Measurements from ENCODE around the gene RANBP9.

RANBP9 gene

DNA sequence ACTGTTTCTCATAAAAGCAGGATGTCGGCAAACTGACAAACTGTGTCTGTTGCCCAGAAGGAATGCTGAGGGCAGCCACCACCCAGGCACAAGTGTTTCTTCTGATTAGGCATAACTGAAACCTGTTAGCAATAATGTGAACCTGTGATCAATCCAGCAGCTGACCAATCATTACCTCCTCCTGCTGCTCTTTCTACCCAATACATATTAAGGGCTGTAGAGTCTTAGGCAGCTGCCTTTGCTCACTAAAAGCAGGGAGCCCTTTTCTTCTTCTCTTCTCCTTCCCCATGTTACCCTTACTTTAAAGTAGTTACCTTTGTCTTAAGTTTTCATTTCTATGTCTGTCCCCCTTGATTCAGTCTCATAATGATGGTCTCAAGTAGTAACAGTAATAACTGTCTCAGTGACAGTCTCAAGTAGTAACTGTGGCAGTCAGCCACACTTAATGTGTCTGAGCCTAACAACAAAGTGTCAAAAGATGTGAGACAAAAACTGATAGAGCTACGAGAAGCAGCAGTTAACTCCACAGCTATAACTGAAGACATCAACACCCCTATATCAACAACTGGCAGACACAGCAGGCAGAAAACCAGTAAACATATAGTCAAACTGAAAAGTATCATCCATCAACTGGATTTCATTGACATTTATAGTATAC, 37.0 kb downstream of the RANBP9 start:
- no peaks in the 10 kb centered on the region for H3K27me3 ChIP-seq (ENCODE audit: control insufficient read depth, insufficient read depth, low read length)
- no peaks in the 10 kb centered on the region for H3K36me3 ChIP-seq (ENCODE audit: control insufficient read depth, insufficient read depth, low read length)
- H3K4me3 ChIP-seq (ENCODE audit: low read depth, low read length), result no peak overlapping the region
- H3K4me1 ChIP-seq (ENCODE audit: control insufficient read depth, insufficient read depth, low read length), result peaks cover 5% of the 10 kb centered on the region
- H3K9me3 ChIP-seq (ENCODE audit: control insufficient read depth, insufficient read depth, low read length), result no peaks in the 10 kb centered on the region
- no peak overlapping the region for H3K9ac ChIP-seq (ENCODE audit: low read depth, low read length)

DNA sequence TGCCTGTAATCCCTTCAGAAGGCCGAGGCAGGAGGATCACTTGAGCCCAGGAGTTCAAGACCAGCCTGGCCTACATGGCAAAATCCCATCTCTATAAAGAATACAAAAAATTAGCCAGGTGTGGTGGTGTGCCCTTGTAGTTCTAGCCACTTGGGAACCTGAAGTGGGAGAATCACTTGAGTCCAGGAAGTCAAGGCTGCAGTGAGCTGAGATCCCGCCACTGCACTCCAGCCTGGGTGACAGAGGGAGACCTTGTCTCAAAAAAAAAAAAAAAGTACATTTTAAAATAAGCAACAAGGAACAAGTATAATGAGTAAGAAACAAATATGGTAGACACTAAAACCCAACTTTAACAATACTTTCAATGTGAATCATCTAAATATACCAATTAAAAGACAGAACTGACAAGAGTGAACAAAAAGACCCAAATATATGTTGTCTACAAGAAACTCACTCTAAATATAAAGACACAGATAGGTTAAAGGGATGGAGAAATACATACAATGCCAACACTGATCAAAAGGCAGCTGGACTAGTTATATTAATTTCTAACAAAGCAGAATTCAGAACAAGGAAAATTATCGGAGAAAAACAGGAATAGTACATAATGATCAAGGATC, 37.7 kb downstream of the RANBP9 start:
- H3K36me3 ChIP-seq (ENCODE audit: control insufficient read depth, insufficient read depth, low read length), result no peaks in the 10 kb centered on the region
- no peak overlapping the region for H3K4me3 ChIP-seq (ENCODE audit: low read depth, low read length)
- no peak overlapping the region for H3K9ac ChIP-seq (ENCODE audit: low read depth, low read length)
- H3K9me3 ChIP-seq (ENCODE audit: control insufficient read depth, insufficient read depth, low read length), result no peaks in the 10 kb centered on the region
- H3K27me3 ChIP-seq (ENCODE audit: control insufficient read depth, insufficient read depth, low read length), result no peaks in the 10 kb centered on the region
- peaks cover 5% of the 10 kb centered on the region for H3K4me1 ChIP-seq (ENCODE audit: control insufficient read depth, insufficient read depth, low read length)

DNA sequence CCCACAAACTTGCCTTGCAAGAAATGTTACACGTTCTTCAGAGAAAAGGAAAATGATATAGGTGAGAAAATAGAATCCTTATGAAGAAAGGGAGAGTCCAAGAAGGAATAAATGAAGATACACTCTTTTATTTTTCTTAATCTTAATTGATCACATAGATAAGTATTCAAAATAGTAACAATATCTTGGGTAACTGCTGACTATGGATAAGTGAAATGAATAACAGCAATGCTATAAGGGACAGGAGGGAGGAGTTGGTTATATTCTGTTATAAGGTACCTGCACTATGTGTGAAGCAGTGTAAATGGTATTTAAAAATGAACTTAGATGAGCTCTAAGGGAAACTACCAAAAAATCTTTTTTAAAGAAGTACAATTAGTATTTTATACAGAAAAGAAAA, 38.3 kb downstream of the RANBP9 start:
- Histone ChIP-seq H3K4me1 (ENCODE audit: control insufficient read depth, insufficient read depth, low read length) (peaks cover 4% of the 10 kb centered on the region), H3K27me3 (ENCODE audit: control insufficient read depth, insufficient read depth, low read length) (no peaks in the 10 kb centered on the region), H3K4me3 (ENCODE audit: low read depth, low read length) (no peak overlapping the region), H3K9me3 (ENCODE audit: control insufficient read depth, insufficient read depth, low read length) (no peaks in the 10 kb centered on the region), H3K36me3 (ENCODE audit: control insufficient read depth, insufficient read depth, low read length) (no peaks in the 10 kb centered on the region), H3K9ac (ENCODE audit: low read depth, low read length) (no peak overlapping the region)

DNA sequence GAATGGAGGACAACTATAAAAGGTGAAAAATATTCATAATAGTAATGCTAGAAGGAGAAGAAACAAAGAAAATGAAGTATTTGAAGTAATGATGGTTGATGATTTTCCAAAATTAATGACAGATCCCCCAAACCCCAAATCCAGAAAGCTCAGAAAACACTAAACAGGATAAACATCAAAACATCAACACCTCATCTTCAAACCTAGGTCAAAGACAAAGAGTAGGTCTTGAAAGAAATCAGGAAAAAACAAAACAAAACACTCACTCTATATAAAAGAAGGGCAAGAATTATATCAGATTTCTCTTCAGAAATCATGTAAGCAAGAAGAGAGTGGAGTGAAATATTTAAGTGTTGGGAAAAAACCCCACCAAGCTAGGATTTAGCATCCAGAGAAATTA, 38.7 kb downstream of the RANBP9 start:
- no peak overlapping the region for H3K9ac ChIP-seq (ENCODE audit: low read depth, low read length)
- H3K27me3 ChIP-seq (ENCODE audit: control insufficient read depth, insufficient read depth, low read length), result no peaks in the 10 kb centered on the region
- H3K4me1 ChIP-seq (ENCODE audit: control insufficient read depth, insufficient read depth, low read length), result peaks cover 2% of the 10 kb centered on the region
- H3K9me3 ChIP-seq (ENCODE audit: control insufficient read depth, insufficient read depth, low read length), result no peaks in the 10 kb centered on the region
- no peak overlapping the region for H3K4me3 ChIP-seq (ENCODE audit: low read depth, low read length)
- no peaks in the 10 kb centered on the region for H3K36me3 ChIP-seq (ENCODE audit: control insufficient read depth, insufficient read depth, low read length)

DNA sequence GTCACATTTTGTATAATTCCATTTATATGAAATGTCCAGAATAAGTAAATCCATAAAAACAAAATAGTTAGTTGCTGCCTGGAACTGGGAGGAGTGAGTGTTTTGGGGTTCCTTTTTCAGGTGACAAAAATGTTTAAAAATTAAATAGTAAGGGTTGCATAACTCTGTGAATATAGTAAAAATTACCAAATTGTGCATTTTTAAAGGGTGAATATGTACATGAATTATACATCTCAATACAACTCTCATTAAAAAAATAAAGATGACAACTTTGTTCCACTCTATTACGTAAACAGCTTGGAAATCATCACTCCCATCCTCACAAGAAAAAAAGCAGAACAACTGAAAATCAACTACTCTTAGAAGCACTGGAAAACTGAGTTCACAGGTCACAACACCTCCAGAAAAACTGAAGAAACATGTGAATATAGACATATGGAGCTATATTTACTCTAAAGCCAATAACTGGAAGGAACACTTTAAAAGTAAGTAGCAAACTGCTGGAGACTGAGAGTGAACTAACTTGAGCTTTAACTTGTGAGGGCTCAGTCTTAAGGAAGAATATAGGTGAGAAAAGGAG, 40.0 kb downstream of the RANBP9 start:
- peaks cover 2% of the 10 kb centered on the region for H3K4me1 ChIP-seq (ENCODE audit: control insufficient read depth, insufficient read depth, low read length)
- no peaks in the 10 kb centered on the region for H3K27me3 ChIP-seq (ENCODE audit: control insufficient read depth, insufficient read depth, low read length)
- H3K4me3 ChIP-seq (ENCODE audit: low read depth, low read length), result no peak overlapping the region
- H3K9me3 ChIP-seq (ENCODE audit: control insufficient read depth, insufficient read depth, low read length), result no peaks in the 10 kb centered on the region
- no peaks in the 10 kb centered on the region for H3K36me3 ChIP-seq (ENCODE audit: control insufficient read depth, insufficient read depth, low read length)
- no peak overlapping the region for H3K9ac ChIP-seq (ENCODE audit: low read depth, low read length)

DNA sequence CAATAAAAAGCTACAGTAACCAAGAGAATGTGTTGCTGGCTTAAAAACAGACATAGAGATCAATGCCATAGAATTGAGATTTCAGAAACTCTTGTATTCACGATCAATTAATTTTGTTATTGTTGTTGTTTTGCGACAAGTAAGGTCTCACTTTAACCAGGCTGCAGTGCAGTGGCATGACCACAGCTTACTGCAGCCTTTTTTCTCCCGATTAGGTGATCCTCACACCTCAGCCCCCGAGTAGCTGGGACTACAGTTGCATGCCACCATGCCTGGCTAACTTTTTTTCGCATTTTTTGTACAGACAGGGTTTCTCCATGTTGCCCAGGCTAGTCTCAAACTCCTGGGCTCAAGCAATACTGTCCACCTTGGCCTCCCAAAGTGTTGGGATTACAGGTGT, 42.2 kb downstream of the RANBP9 start:
- no peaks in the 10 kb centered on the region for H3K27me3 ChIP-seq (ENCODE audit: control insufficient read depth, insufficient read depth, low read length)
- no peak overlapping the region for H3K9ac ChIP-seq (ENCODE audit: low read depth, low read length)
- H3K36me3 ChIP-seq (ENCODE audit: control insufficient read depth, insufficient read depth, low read length), result no peaks in the 10 kb centered on the region
- H3K4me1 ChIP-seq (ENCODE audit: control insufficient read depth, insufficient read depth, low read length), result peaks cover 2% of the 10 kb centered on the region
- no peak overlapping the region for H3K4me3 ChIP-seq (ENCODE audit: low read depth, low read length)
- no peaks in the 10 kb centered on the region for H3K9me3 ChIP-seq (ENCODE audit: control insufficient read depth, insufficient read depth, low read length)

DNA sequence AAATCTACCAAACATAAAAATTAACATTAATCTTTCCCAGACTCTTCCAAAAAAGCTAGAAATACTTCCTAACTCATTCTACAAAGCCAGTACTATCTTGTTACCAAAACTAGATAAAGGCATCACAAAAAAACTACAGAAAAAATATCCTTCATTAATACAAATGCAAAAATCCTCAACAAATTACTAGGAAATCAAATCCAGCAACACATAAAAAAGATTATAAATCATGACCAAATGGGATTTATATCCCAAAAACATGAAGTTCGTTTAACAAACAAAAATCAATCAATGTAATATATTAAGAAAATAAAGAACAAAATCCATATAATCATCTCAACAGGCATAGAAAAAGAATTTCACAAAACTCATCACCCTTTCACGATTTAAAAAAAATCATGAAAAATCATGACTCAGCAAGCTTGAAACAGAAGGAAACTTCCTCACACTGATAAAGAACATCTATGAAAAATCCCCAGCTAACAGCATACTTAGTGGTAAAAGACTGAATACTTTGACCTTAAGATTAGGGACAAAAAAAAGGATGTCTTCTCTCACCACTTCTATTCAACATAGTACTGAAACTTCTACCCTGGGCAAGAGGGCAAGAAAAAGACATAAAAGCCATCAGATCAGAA, 43.2 kb downstream of the RANBP9 start:
- Histone ChIP-seq H3K9ac (ENCODE audit: low read depth, low read length) (no peak overlapping the region), H3K9me3 (ENCODE audit: control insufficient read depth, insufficient read depth, low read length) (no peaks in the 10 kb centered on the region), H3K36me3 (ENCODE audit: control insufficient read depth, insufficient read depth, low read length) (no peaks in the 10 kb centered on the region), H3K4me1 (ENCODE audit: control insufficient read depth, insufficient read depth, low read length) (peaks cover 2% of the 10 kb centered on the region), H3K4me3 (ENCODE audit: low read depth, low read length) (no peak overlapping the region), H3K27me3 (ENCODE audit: control insufficient read depth, insufficient read depth, low read length) (no peaks in the 10 kb centered on the region)

DNA sequence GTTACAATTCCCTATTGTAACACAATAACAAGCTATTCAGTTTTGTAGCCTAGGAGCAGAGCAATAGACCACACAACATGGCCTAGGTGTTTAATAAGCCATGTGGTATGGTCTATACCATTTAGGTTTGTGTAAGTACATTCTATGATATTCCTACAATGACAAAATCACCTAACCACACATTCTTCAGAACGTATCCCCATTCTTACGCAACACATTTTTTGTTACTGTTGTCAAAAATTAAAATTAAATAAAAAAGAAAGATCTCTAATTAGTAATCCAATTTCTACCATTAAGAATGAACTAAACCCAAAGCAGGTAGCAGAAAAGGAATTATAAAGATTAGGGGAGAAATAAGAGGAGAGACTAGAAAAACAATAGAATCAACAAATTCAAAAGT, 44.0 kb downstream of the RANBP9 start:
- peaks cover 2% of the 10 kb centered on the region for H3K4me1 ChIP-seq (ENCODE audit: control insufficient read depth, insufficient read depth, low read length)
- H3K4me3 ChIP-seq (ENCODE audit: low read depth, low read length), result no peak overlapping the region
- no peaks in the 10 kb centered on the region for H3K9me3 ChIP-seq (ENCODE audit: control insufficient read depth, insufficient read depth, low read length)
- H3K27me3 ChIP-seq (ENCODE audit: control insufficient read depth, insufficient read depth, low read length), result no peaks in the 10 kb centered on the region
- no peak overlapping the region for H3K9ac ChIP-seq (ENCODE audit: low read depth, low read length)
- no peaks in the 10 kb centered on the region for H3K36me3 ChIP-seq (ENCODE audit: control insufficient read depth, insufficient read depth, low read length)

DNA sequence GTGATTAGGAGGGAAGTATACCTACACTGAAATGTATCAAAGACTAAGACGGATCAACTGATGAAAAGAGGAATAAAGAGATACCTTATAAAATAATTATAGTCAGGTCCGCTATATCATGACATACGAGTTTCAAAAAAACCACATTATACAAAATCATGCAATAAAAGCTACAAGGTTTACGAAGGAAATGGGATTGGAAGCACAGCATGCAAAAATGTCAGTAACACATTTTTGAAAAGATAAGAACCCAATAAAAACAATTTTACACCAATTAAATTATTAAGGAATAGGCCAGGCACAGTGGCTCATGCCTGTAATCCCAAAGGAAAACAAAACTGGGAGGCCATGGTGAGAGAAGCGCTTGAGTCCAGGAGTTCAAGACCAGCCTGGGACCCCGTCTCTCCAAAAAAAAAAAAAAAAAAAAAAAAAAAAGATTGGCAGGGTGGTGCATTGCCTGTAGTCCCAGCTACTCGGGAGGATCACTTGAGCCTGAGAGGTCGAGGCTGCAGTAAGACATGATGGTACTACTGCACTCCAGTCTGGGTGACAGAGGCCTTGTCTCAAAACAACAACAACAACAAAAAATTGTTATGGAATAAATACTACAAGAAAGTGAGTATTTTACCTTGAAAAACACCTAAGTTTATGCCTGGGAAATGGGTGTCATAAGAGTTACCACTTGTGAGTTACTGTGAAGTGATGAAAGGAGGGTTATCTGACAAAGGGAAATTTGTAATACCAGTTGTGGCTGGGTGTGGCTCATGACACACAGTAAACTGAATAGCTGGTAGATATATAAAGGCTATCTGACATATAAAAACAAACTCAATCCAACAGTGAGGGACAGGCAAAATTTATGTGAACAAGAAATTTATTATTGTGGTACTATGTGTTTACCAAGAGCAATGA, 45.2 kb downstream of the RANBP9 start:
- H3K36me3 ChIP-seq (ENCODE audit: control insufficient read depth, insufficient read depth, low read length), result no peaks in the 10 kb centered on the region
- H3K4me1 ChIP-seq (ENCODE audit: control insufficient read depth, insufficient read depth, low read length), result no peaks in the 10 kb centered on the region
- H3K4me3 ChIP-seq (ENCODE audit: low read depth, low read length), result no peak overlapping the region
- H3K9ac ChIP-seq (ENCODE audit: low read depth, low read length), result no peak overlapping the region
- no peaks in the 10 kb centered on the region for H3K9me3 ChIP-seq (ENCODE audit: control insufficient read depth, insufficient read depth, low read length)
- no peaks in the 10 kb centered on the region for H3K27me3 ChIP-seq (ENCODE audit: control insufficient read depth, insufficient read depth, low read length)

DNA sequence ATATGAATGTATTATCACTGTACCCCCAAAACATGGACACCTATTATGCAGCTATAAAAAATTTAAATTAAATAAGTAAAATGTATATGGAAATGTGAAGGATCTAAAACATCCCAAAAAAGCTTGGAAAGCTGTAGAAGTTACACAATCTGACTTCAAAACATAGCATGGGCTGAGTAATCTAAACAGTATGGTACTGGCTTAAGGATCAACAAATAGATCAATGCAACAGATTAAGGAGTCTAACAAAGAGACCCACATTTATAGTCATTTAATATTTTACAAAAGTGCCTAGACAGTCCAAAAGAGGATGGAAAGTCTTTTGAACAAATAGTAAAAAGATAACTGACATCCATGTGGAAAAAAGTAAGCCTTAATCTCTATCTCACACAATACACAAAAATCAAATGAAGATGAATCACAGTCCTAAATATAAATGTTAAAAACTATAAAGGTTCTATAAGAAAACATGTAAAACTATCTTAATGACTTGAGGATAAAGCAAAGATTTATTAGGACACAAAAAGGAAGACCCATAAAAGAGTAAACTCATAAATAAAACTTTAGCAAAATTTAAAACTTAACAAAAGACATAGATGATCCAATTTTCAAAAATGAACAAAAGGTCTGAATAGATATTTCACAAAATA, 46.8 kb downstream of the RANBP9 start:
- no peaks in the 10 kb centered on the region for H3K36me3 ChIP-seq (ENCODE audit: control insufficient read depth, insufficient read depth, low read length)
- H3K9me3 ChIP-seq (ENCODE audit: control insufficient read depth, insufficient read depth, low read length), result no peaks in the 10 kb centered on the region
- H3K9ac ChIP-seq (ENCODE audit: low read depth, low read length), result no peak overlapping the region
- no peaks in the 10 kb centered on the region for H3K27me3 ChIP-seq (ENCODE audit: control insufficient read depth, insufficient read depth, low read length)
- no peak overlapping the region for H3K4me3 ChIP-seq (ENCODE audit: low read depth, low read length)
- H3K4me1 ChIP-seq (ENCODE audit: control insufficient read depth, insufficient read depth, low read length), result peaks cover 3% of the 10 kb centered on the region

DNA sequence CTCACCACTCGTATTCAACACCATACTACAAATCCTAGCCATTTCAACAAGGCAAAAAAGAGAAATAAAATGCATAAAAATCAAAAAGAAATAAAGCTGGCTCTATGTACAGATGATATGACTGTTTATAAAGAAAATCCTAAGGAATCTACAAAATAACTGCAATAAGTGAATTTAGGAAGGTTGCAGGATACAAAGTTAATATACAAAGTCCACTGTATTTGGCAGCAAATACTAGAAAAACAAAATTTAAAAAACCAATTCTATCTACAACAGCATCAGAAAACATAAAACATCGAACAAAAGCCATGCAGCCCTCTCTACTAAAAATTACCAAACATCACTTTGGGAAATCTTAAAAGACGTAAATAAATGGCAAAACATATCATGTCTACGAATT, 47.6 kb downstream of the RANBP9 start:
- no peaks in the 10 kb centered on the region for H3K9me3 ChIP-seq (ENCODE audit: control insufficient read depth, insufficient read depth, low read length)
- no peak overlapping the region for H3K9ac ChIP-seq (ENCODE audit: low read depth, low read length)
- H3K27me3 ChIP-seq (ENCODE audit: control insufficient read depth, insufficient read depth, low read length), result no peaks in the 10 kb centered on the region
- peaks cover 3% of the 10 kb centered on the region for H3K4me1 ChIP-seq (ENCODE audit: control insufficient read depth, insufficient read depth, low read length)
- no peak overlapping the region for H3K4me3 ChIP-seq (ENCODE audit: low read depth, low read length)
- no peaks in the 10 kb centered on the region for H3K36me3 ChIP-seq (ENCODE audit: control insufficient read depth, insufficient read depth, low read length)

Data from iPS-15b (cell line).